Stimulated activated CD8-positive, alpha-beta memory T cell treated with anti-CD3 and anti-CD28 coated beads, Interleukin-7, amount 100 ng/mL, for 48 hours (primary cell): ENCODE results near the gene POU4F3.

Experiments used
- DNase-seq, 2 donors: peaks; one replicate each; pipeline ENCODE4 v3.0.0-alpha.2; 2020; ENCODE audit warnings: low read depth in 1 of 2; ENCODE audit errors: extremely low read depth in 1 of 2

POU4F3 gene

GRCh38 chr5:146339715-146340259 lies 1.1 kb downstream of the POU4F3 start:
- no peak for DNase-seq

- peak in 1 of 2 donors; percentile 3 for DNase-seq
These were observed 1.8 kb downstream of the POU4F3 start for GRCh38 chr5:146340260-146341081.

DNA sequence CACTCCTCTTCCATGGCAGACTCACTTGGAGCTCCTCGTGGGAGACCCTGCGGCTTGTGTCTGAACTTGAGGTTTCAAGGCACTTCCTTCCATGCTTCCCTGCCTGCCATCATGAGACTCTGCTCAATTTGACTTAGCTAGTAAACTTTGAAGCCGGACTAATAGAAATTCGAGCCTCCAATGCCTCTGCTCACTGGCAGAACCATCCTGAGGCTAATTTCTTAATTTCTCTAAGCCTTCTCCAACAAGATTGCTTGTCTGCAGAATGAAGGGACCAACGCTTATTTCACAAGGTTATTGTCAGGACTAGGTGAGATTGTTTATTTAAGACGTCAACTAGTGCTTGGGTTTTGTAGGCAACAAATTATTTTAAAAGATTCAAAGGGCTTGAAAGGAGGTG lies 3.2 kb downstream of the POU4F3 start:
- no peak for DNase-seq

- DNase-seq, result no peak
These were observed 3.9 kb downstream of the POU4F3 start for GRCh38 chr5:146342519-146342881.

DNA sequence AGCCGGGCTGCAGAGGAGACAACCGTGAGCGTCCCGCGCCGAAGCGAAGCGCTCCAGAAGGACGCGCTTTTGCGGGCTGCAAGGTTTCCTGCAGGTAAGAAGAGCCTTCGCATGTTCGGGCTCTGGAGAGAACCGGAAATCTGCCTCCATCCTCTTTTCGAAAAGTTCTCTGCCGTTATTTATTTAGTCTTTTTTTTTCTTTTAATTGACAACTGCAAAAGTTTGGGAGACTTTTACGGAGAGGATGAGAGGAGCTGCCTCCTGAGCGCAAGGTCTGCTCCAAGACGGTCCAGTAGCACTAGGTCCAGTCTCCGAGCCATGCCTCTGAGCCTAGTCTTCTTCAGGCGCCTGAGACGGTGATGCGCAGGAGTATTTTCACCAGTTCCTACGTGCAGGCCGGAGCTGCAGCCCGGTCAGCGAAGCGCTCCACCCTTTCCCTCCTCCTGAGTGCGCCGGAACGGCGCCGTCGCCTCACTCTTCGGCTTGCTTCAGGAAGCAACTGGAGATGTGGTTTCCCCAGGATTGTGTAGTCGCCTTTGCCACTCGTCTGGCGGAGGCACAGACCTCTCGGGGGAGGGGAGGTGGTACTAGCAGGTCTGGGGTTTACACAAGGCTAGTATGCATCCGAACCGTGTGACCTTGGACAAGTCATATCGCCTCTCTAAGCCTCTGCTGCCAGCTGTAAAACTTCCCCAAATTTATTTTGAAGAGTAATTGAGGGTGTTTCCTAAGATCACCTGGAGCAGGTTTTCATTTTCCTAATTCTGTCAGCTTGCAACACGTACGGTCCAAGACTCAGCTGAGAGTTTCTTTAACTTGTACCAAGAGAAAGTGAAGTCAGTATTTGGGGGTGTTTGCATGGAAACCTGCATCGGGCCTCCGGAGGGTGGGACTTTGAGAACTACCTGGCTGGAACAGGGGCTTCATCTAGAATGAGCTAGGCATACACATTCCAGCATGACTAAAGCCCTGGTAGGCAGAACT lies 4.5 kb downstream of the POU4F3 start:
- no peak for DNase-seq

GRCh38 chr5:146344155-146345118 lies 5.8 kb downstream of the POU4F3 start:
- DNase-seq, result no peak

GRCh38 chr5:146345240-146345577 lies 6.6 kb downstream of the POU4F3 start:
- DNase-seq, result no peak

DNA sequence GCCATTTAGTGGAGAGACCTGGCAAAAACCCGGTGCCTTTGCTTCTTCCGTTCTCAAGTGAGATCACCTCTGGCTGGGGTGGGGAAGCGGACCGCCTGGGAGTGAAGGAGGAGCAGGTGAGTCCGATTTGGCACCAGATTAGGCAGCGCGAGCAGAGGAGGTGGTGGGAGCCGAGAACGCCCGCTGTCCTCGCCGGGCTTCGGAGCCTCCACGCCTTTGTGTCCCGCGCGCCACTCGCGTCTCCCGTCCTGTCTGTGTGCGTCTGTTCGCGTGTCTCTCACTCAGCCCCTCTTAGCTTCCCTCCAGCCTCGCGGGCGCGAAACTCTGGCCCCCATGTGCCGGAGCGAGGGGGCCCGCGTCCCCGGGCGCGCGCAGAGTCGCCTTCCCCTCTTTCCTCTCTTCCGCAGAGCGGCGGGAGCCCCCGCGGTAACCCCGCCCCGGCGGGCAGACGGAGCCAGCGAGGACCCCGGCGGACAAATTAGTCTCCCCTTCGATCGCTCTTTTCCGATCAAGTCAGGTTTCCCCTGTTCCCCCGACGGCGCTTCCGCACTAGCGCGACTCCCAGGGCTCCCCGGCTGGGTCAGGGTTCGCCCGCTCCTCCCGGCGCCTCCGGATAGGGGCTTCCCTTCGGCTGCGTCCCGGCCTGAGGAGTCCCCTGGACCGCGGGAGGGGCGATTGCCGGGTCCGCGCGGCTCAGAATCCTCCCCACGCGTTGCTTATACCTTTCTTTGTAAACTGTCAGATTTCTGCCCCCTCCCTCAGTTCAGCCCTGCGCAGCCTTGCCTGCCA lies 7.1 kb downstream of the POU4F3 start:
- no peak for DNase-seq

GRCh38 chr5:146357126-146357525 lies 18.5 kb downstream of the POU4F3 start:
- DNase-seq, result no peak

DNA sequence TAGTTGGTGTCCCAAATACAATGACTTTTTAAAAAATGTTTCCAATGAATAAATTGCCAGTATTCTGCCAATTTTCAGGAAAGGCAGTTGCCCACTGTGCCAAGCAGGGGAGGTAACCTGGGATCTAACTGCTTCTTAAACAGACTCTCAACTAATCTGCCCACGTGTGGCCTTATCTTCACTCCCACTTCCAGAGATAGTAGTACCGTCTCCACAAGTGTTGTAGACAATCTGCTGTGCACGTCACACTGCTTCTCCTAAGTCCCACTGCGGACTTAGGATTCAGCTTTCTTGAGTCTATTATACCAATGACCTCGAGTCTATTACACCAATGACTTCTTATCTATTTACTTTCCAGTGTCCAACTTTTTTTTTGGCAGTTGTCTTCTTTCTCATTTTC lies 21.2 kb downstream of the POU4F3 start:
- no peak for DNase-seq

DNA sequence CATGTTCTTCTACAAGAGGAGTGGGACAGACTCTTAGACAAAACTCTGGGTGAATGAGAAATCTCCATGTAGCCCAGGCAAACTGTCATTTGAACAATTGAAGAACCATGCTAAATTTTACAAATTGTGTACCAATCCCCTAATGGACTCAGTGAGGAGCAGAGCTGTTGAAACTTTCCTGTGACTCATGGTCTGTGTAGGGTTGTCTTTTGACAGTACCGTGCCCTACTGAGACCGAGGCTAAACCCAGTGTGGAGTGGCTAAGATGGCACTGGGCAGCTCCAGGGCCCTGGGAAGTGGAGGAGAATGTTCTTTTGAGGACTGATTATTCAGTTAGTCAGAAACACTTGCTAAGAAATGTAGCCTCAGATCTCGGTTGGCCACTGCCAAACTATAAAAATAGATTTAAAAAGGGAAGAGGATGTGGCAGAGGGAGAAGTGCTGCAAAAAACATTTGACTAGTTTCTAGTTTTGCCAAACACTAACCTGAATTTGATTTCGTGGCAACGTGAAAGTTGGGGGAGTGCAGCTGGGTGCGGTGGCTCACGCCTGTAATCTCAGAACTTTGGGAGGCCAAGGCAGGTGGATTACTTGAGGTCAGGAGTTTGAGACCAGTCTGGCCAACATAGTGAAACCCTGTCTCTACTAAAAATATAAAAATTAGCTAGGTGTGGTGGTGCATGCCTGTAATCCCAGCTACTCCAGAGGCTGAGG lies 24.7 kb downstream of the POU4F3 start:
- no peak for DNase-seq

DNA sequence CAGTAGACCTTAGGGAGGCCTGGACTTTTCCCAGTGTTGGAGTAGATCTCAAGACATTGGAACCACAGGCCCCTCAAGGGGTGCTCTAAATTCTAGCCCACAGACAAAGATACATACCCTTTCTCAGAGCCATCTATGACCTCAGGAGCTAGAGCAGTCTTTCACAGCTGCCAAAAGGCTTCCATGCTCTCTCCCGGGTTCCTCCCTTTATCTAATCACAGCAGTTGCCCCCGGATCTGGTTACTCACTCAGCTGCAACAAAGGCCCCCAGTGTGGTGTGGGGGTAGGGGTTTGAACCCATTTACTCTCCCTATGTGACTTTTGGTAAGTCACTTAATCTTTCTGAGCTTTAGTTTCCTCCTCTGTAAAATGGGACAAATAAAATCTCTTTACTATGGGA lies 27.0 kb downstream of the POU4F3 start:
- no peak for DNase-seq

DNA sequence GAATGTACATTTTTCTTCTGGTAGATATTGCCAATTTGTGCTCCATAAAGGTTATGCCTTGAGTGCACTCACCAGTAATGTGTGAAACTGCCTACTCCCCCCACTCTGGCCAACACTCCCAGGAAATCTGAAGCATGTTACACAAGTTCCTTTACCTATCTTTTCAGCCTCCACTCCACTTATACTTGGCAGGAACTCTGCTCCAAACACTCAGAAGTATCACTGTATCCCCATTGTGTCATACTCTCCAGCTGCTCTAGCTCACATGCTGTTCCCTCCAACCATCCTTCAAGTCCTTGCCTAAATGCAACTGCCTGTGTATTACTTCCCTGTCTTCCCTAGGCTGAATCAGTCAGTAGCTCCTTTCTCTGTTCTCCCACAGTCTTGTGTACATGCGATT lies 28.3 kb downstream of the POU4F3 start:
- no peak for DNase-seq

DNA sequence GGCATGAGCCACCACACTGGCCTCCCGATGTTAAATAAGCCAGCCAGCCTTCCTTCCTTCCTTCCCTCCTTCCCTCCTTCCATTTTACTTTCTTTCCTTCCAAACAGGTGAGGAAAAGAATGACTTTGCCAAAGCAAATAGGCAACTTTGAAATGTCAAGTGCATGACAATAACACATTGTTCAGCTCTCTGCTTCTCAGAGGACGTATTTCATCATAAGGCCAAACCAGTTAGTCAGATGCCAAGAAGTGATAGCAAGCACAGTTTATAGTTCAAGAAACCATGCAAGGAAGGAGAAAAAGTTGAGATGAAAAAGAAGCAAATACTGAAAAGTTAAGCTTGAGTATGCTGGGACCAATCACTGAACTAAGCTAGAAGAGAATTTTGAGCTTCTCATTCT lies 29.5 kb downstream of the POU4F3 start:
- DNase-seq, result no peak

GRCh38 chr5:146369691-146370090 lies 31.1 kb downstream of the POU4F3 start:
- no peak for DNase-seq

DNA sequence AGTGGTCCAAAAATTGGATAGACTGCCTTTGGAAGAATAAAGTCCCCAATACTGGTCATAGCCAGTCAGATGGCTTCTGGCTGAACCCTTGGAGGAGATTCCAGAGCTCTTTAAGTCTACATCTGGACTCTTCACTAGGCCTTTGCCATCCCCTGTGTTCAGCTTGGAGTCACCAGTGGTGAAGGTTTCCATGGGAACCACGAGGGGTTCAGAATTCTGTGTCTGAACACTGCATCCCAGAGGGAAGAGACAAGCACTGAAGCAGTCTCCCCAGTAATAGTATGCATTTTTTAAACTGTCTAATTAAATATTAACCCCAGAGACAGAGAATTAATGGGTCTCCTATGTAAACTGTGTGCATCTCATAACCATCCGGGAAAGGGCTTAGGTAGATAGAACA lies 38.2 kb downstream of the POU4F3 start:
- no peak for DNase-seq

- no peak for DNase-seq
These were observed 40.3 kb downstream of the POU4F3 start for GRCh38 chr5:146378986-146379385.

DNA sequence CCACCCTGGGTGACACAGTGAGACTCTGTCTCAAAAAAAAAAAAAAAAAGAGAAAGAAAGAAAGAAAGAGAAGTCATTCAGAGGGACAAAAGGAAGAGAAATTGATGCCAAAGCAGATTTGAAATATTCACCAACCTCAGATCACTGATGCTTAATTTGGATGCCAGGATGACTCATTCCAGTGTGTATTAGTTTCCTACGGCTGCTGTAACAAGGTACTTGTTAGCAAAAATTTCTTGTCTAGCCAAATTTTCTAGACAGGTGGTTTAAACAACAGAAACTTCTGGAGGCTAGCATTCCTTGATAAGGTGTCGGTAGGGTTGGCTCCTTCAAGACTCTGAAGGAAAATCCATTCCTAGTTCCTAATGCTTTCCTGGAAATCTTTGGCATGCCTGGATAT lies 42.1 kb downstream of the POU4F3 start:
- no peak for DNase-seq

GRCh38 chr5:146388386-146388785 lies 49.7 kb downstream of the POU4F3 start:
- no peak for DNase-seq
